Measurements from ENCODE around the gene VTN. TPM values are rescaled to one million over a fixed set of nuclear protein-coding genes. Genes with fewer than 3 reads are reported as not detected.

VTN gene
- total RNA-seq, 3 donors from 2014 or later (not counting 1 experiment from before 2014, with no cell fraction given), result not detected

DNA sequence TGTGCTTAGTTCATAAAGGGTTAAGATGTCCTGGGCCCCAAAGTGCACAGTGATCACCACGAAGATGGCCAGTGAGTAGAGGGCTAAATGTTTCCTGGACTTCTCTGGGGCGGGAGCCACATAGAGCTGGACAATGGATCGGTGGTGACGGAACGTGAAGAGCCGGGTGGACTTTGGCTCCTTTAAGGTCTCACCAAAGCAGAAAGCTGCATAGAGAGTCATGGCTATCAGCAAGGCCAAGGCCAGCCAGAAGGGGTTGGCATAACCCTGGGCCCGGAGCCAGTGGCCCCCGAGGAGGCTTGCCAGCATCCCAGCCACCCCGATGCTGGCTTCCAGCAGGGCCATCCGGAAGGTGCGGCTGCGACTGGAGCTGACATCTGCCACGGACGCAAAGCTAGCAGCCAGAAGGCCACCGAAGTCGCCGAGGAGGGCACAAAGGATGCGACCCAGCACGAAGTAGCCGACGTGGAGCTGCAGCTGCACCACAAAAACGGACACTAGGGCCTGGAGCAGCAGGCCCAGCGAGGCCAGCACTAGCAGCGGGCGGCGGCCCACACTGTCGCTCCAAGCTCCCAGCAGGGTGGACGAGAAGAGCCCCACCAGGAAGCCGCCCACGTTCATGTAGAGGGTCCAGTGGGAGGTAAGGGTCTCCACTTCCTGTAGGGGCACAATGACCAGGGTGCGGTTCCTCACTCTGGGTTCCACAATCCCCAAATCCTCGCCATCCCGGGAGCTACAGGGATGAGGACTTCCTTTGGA, 34.9 kb upstream of the VTN start:
- Histone ChIP-seq H3K4me3 (ENCODE audit: low read length) (no peak overlapping the region), H3K36me3 (ENCODE audit: control insufficient read depth, insufficient read depth, low read length) (no peaks in the 10 kb centered on the region), H3K9me3 (ENCODE audit: control insufficient read depth, insufficient read depth, low read length) (no peaks in the 10 kb centered on the region), H3K4me1 (ENCODE audit: control insufficient read depth, insufficient read depth, low read length) (peaks cover 19% of the 10 kb centered on the region), H3K27ac (ENCODE audit: low read length) (no peak overlapping the region), H3K27me3 (ENCODE audit: control insufficient read depth, insufficient read depth, low read length) (peaks cover 4% of the 10 kb centered on the region)
- DNase-seq (no peak), ATAC-seq (no peak)
- no peaks in the 10 kb centered on the region for H3K36me3 Mint-ChIP-seq
- H3K9me3 Mint-ChIP-seq, result no peaks in the 10 kb centered on the region
- peaks cover 4 to 7% of the 10 kb centered on the region in 2 donors for H3K27me3 Mint-ChIP-seq (ENCODE audit: low read depth in 2 of 2)
- peaks cover 0 to 3% of the 10 kb centered on the region in 2 donors for H3K4me1 Mint-ChIP-seq
- H3K4me3 Mint-ChIP-seq, result peak overlapping the region; percentile 66
- intact Hi-C loops (cut with micrococcal nuclease), result no loop called here
- 91% methylated on average over 33 of the region's 33 CpGs for WGBS (ENCODE audit: insufficient coverage)
- no peak overlapping the region for H3K27ac Mint-ChIP-seq
- TF ChIP-seq, protein P1, sequence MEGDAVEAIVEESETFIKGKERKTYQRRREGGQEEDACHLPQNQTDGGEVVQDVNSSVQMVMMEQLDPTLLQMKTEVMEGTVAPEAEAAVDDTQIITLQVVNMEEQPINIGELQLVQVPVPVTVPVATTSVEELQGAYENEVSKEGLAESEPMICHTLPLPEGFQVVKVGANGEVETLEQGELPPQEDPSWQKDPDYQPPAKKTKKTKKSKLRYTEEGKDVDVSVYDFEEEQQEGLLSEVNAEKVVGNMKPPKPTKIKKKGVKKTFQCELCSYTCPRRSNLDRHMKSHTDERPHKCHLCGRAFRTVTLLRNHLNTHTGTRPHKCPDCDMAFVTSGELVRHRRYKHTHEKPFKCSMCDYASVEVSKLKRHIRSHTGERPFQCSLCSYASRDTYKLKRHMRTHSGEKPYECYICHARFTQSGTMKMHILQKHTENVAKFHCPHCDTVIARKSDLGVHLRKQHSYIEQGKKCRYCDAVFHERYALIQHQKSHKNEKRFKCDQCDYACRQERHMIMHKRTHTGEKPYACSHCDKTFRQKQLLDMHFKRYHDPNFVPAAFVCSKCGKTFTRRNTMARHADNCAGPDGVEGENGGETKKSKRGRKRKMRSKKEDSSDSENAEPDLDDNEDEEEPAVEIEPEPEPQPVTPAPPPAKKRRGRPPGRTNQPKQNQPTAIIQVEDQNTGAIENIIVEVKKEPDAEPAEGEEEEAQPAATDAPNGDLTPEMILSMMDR (IDR thresholded peaks at IDR 0.05), result no peak

DNA sequence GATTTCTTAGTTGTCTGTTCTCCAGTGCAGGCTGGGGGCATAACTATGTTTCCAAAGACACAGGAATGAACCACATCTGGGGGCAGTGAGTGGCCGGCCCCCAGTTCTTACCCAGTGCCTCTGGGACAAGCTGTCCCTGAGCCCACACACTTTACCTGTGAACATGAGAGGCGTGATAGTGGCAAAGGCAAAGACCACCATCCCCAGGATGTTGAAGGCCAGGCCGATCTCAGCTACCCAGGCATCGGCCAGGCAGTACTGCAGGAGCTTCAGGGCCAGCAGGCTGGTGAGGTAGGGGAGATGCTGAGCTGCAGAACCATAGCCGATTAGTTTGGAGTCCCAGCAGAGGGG, 34.3 kb upstream of the VTN start:
- Histone ChIP-seq H3K27ac (ENCODE audit: low read length) (no peak overlapping the region), H3K4me1 (ENCODE audit: control insufficient read depth, insufficient read depth, low read length) (peaks cover 19% of the 10 kb centered on the region), H3K27me3 (ENCODE audit: control insufficient read depth, insufficient read depth, low read length) (peaks cover 4% of the 10 kb centered on the region), H3K36me3 (ENCODE audit: control insufficient read depth, insufficient read depth, low read length) (no peaks in the 10 kb centered on the region), H3K9me3 (ENCODE audit: control insufficient read depth, insufficient read depth, low read length) (no peaks in the 10 kb centered on the region), H3K4me3 (ENCODE audit: low read length) (no peak overlapping the region)
- peaks cover 4 to 7% of the 10 kb centered on the region in 2 donors for H3K27me3 Mint-ChIP-seq (ENCODE audit: low read depth in 2 of 2)
- H3K4me3 Mint-ChIP-seq, result peak overlapping the region; percentile 66
- H3K27ac Mint-ChIP-seq, result no peak overlapping the region
- intact Hi-C loops (cut with micrococcal nuclease), result no loop called here
- no peaks in the 10 kb centered on the region for H3K36me3 Mint-ChIP-seq
- no peak for ATAC-seq
- no peak for DNase-seq
- 93% methylated on average over 5 of the region's 5 CpGs for WGBS (ENCODE audit: insufficient coverage)
- no peaks in the 10 kb centered on the region for H3K9me3 Mint-ChIP-seq
- TF ChIP-seq, protein P1 (IDR thresholded peaks at IDR 0.05), result no peak
- H3K4me1 Mint-ChIP-seq, result peaks cover 0 to 3% of the 10 kb centered on the region in 2 donors

DNA sequence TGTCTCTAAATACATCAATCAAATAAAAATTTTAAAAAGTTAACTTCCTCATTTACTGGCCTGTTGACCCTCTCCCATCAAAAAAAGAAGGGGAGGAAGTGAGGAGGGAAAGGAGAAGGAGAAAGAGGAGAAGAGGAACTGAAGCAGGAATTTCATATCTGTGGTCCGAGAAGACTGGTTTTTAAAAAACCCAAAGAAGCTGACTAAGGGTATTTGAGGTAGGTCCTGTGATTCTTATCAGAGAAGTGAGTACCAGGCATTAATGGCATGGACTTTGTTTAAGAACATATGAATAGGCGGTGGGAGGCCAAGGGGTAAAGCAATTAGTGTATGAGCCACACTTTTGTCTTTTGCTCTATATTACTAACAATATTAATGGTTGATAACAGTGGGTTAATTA, 33.9 kb upstream of the VTN start:
- 54% methylated on average over 1 of the region's 2 CpGs for WGBS (ENCODE audit: insufficient coverage)
- intact Hi-C loops (cut with micrococcal nuclease), result no loop called here
- H3K4me3 Mint-ChIP-seq, result peak overlapping the region; percentile 66

More for the DNA sequence above, 33.9 kb upstream of the VTN start:
- Mint-ChIP-seq H3K27me3 (ENCODE audit: low read depth in 2 of 2) (peaks cover 4 to 7% of the 10 kb centered on the region in 2 donors), H3K36me3 (no peaks in the 10 kb centered on the region), H3K4me1 (peaks cover 0 to 3% of the 10 kb centered on the region in 2 donors), H3K9me3 (no peaks in the 10 kb centered on the region), H3K27ac (no peak overlapping the region)
- DNase-seq, result no peak
- no peak overlapping the region for H3K4me3 ChIP-seq (ENCODE audit: low read length)
- H3K27ac ChIP-seq (ENCODE audit: low read length), result no peak overlapping the region
- ATAC-seq, result no peak
- no peaks in the 10 kb centered on the region for H3K36me3 ChIP-seq (ENCODE audit: control insufficient read depth, insufficient read depth, low read length)
- H3K9me3 ChIP-seq (ENCODE audit: control insufficient read depth, insufficient read depth, low read length), result no peaks in the 10 kb centered on the region
- TF ChIP-seq, protein P1 (IDR thresholded peaks at IDR 0.05), result no peak
- H3K4me1 ChIP-seq (ENCODE audit: control insufficient read depth, insufficient read depth, low read length), result peaks cover 19% of the 10 kb centered on the region
- H3K27me3 ChIP-seq (ENCODE audit: control insufficient read depth, insufficient read depth, low read length), result peaks cover 4% of the 10 kb centered on the region

All from natural killer cell (primary cell).